Measurements from ENCODE around the gene WNT8B.

DNA sequence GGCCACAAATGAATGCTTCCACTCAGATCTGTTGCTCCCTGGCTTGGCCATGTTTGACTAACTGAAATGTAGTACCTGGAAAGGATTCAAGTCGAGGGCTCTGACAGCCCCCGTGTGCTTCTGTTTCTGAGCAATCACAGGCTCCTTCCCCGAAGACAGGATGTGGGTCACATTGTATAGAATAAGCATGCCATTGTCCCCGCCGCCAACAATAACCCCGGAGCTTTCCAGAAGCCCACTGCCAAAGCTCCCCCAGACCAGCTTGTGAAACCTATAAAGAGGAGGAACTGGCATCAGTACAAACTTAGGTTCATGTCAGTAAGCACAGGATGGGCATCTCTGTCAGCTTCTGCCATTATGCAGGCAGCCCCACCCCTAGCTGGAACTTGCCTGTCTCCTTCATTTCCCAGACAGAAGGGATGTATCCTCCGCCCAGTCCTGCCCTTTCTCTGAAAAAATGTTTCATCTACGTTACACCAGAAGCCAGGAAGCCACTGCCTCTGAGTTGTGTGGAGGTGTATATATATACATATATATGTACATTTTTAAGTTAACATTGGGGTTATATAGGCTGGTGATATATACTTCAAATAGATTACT is 46.5 kb downstream of the WNT8B start:
- TF ChIP-seq YBX1 (IDR thresholded peaks at IDR 0.05), result no peak
- TF ChIP-seq, protein P1, sequence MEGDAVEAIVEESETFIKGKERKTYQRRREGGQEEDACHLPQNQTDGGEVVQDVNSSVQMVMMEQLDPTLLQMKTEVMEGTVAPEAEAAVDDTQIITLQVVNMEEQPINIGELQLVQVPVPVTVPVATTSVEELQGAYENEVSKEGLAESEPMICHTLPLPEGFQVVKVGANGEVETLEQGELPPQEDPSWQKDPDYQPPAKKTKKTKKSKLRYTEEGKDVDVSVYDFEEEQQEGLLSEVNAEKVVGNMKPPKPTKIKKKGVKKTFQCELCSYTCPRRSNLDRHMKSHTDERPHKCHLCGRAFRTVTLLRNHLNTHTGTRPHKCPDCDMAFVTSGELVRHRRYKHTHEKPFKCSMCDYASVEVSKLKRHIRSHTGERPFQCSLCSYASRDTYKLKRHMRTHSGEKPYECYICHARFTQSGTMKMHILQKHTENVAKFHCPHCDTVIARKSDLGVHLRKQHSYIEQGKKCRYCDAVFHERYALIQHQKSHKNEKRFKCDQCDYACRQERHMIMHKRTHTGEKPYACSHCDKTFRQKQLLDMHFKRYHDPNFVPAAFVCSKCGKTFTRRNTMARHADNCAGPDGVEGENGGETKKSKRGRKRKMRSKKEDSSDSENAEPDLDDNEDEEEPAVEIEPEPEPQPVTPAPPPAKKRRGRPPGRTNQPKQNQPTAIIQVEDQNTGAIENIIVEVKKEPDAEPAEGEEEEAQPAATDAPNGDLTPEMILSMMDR (IDR thresholded peaks at IDR 0.05 in 2 of 3, conservative IDR thresholded peaks at IDR 0.05 in 1 of 3; ENCODE audit: control insufficient read depth in 2 of 3, extremely low read depth in 1 of 3, insufficient read depth in 1 of 3, low read depth in 3 of 3, low read length in 3 of 3), result no peak

Data from GM12878 (cell line).